Naive thymus-derived CD4-positive, alpha-beta T cell (primary cell): ENCODE results near the gene TMEM163. TPM values are rescaled to one million over a fixed set of nuclear protein-coding genes. Genes with fewer than 3 reads are reported as not detected.
"Not testable (repeated sequence)": the region's sequence is repeated elsewhere in the genome, so short reads cannot be mapped to it uniquely, and the experiment has no call there.

Experiments used
- ATAC-seq: fragments of 150-1000 bp; cut with Tn5 transposase; 2 replicates; pipeline ENCODE4 v1.10.0; 2021; ENCODE audit warnings: mild to moderate bottlenecking, moderate library complexity
- CTCF ChIA-PET: fragments of 350-600 bp; sonication (Branson Sonifier 250); formaldehyde crosslinking; loops from one replicate; lab custom pipeline; 2021; ENCODE audit warnings: antibody characterized with exemption; lab: Charles Lee
- POLR2A ChIA-PET: fragments of 350-600 bp; sonication (Branson Sonifier 250); formaldehyde crosslinking; loops from one replicate; lab custom pipeline; 2021; ENCODE audit warnings: antibody characterized with exemption, inconsistent platforms; lab: Charles Lee
- DNase-seq, 9 donors: peaks; one replicate each; pipeline versions ENCODE4 v3.0.0 to v3.0.0-alpha.2; 2020 to 2022; ENCODE audit warnings: mixed read lengths in 1 of 9
- H3K27ac ChIP-seq: one replicate; pipeline ENCODE4 v1.7.0; 2013; ENCODE audit warnings: mild to moderate bottlenecking, low read depth, low read length, moderate library complexity
- H3K27me3 ChIP-seq, 2 donors: one replicate each; pipeline ENCODE4 v1.7.0; 2013; ENCODE audit warnings: low read length in 2 of 2, mild to moderate bottlenecking in 2 of 2, moderate library complexity in 2 of 2; ENCODE audit not compliant: control insufficient read depth in 2 of 2, insufficient read depth in 2 of 2
- H3K36me3 ChIP-seq, 3 experiments: 1 replicate in 2 of 3; 2 replicates in 1 of 3; pipeline ENCODE4 v1.7.0; 2013; ENCODE audit warnings: low read length in 3 of 3, mild to moderate bottlenecking in 3 of 3, moderate library complexity in 1 of 3; ENCODE audit not compliant: insufficient read depth in 3 of 3, control insufficient read depth in 2 of 3
- H3K4me1 ChIP-seq, 2 donors: one replicate each; pipeline ENCODE4 v1.7.0; 2013; ENCODE audit warnings: low read length in 2 of 2, mild to moderate bottlenecking in 2 of 2, moderate library complexity in 1 of 2; ENCODE audit not compliant: control insufficient read depth in 2 of 2, insufficient read depth in 2 of 2
- H3K4me3 ChIP-seq: 2 replicates; pipeline ENCODE4 v1.7.0; 2013; ENCODE audit warnings: mild to moderate bottlenecking, low read length
- H3K9me3 ChIP-seq, 3 experiments: 1 replicate in 2 of 3; 2 replicates in 1 of 3; pipeline ENCODE4 v1.7.0; 2013; ENCODE audit warnings: low read length in 3 of 3; ENCODE audit not compliant: control insufficient read depth in 2 of 3
- H3K27ac Mint-ChIP-seq, 9 donors: one replicate each; pipeline ENCODE4 v1.8.0; 2020 to 2022; ENCODE audit warnings: mixed read lengths in 9 of 9, mild to moderate bottlenecking in 8 of 9, moderate library complexity in 5 of 9, inconsistent platforms in 2 of 9
- H3K27me3 Mint-ChIP-seq, 5 donors: one replicate each; pipeline ENCODE4 v1.8.0; 2021 to 2022; ENCODE audit warnings: mixed read lengths in 5 of 5, mild to moderate bottlenecking in 1 of 5
- H3K36me3 Mint-ChIP-seq, 5 donors: one replicate each; pipeline ENCODE4 v1.8.0; 2020 to 2022; ENCODE audit warnings: mixed read lengths in 5 of 5, mild to moderate bottlenecking in 3 of 5, inconsistent platforms in 1 of 5
- H3K4me1 Mint-ChIP-seq, 7 donors: one replicate each; pipeline ENCODE4 v1.8.0; 2020 to 2022; ENCODE audit warnings: mixed read lengths in 7 of 7, mild to moderate bottlenecking in 3 of 7, inconsistent platforms in 1 of 7
- H3K4me3 Mint-ChIP-seq, 10 donors: one replicate each; pipeline ENCODE4 v1.8.0; 2020 to 2022; ENCODE audit warnings: mild to moderate bottlenecking in 10 of 10, mixed read lengths in 10 of 10, moderate library complexity in 6 of 10, inconsistent platforms in 2 of 10
- H3K9me3 Mint-ChIP-seq, 11 donors: one replicate each; pipeline ENCODE4 v1.8.0; 2020 to 2022; ENCODE audit warnings: mixed read lengths in 11 of 11, mild to moderate bottlenecking in 4 of 11, inconsistent platforms in 1 of 11, moderate library complexity in 1 of 11
- intact Hi-C, 2 donors: fragments of 100-400 bp; cut with micrococcal nuclease; formaldehyde crosslinking; loops; one replicate each; pipeline ENCODE4 v1.15.1; 2023
- polyA plus RNA-seq, 2 donors: library from polyadenylated mRNA; unstranded; fragments of 300-500 nt; fragmentation: Illumina TruSeq; gene quantifications; one replicate each; pipeline ENCODE4 v1.2.3, GENCODE V29; 2021
- total RNA-seq, 6 experiments: library from RNA in 5 of 6; stranded (reverse) in 5 of 6; gene quantifications; 1 replicate in 5 of 6; 2 replicates in 1 of 6; pipeline ENCODE4 v1.2.3 and lab custom pipeline; 2021 to 2026

Gene TMEM163
- total and polyA plus RNA-seq, 7 experiments from 2014 or later, result 0.13 to 0.71 (median 0.21) TPM; not detected in 2

- Mint-ChIP-seq H3K36me3 (no peaks in the 10 kb centered on the region), H3K4me1 (peaks cover 0 to 4% (median 0%) of the 10 kb centered on the region in 7 donors), H3K27ac (no peak overlapping the region), H3K27me3 (peaks cover 0 to 5% (median 0%) of the 10 kb centered on the region in 5 donors), H3K9me3 (no peaks in the 10 kb centered on the region), H3K4me3 (no peak overlapping the region)
- H3K27me3 ChIP-seq, result no peaks in the 10 kb centered on the region
- no peaks in the 10 kb centered on the region for H3K4me1 ChIP-seq
- no peaks in the 10 kb centered on the region for H3K9me3 ChIP-seq
- ChIA-PET POLR2A (no interaction called here), CTCF (no interaction called here)
- DNase-seq, result no peak
- H3K36me3 ChIP-seq, result no peaks in the 10 kb centered on the region
- H3K4me3 ChIP-seq, result no peak overlapping the region
- intact Hi-C loops, result no loop called here
- H3K27ac ChIP-seq, result no peak overlapping the region
- ATAC-seq, result no peak
Observed at GRCh38 chr2:134512734-134513464, 205.9 kb downstream of the TMEM163 start.

- Mint-ChIP-seq H3K9me3 (peaks cover 0 to 4% (median 0%) of the 10 kb centered on the region in 11 donors), H3K27me3 (no peaks in the 10 kb centered on the region), H3K4me3 (no peak overlapping the region), H3K4me1 (peaks cover 0 to 6% (median 0%) of the 10 kb centered on the region in 7 donors), H3K27ac (no peak overlapping the region), H3K36me3 (no peaks in the 10 kb centered on the region)
- Histone ChIP-seq H3K4me1 (no peaks in the 10 kb centered on the region), H3K9me3 (no peaks in the 10 kb centered on the region), H3K27ac (no peak overlapping the region), H3K36me3 (no peaks in the 10 kb centered on the region), H3K4me3 (no peak overlapping the region), H3K27me3 (no peaks in the 10 kb centered on the region)
- intact Hi-C loops, result no loop called here
- no peak for ATAC-seq
- ChIA-PET POLR2A (no interaction called here), CTCF (no interaction called here)
- no peak for DNase-seq
Observed at GRCh38 chr2:134508391-134508790, 210.4 kb downstream of the TMEM163 start.

- H3K27ac Mint-ChIP-seq, result no peak overlapping the region
- Histone ChIP-seq H3K27ac (no peak overlapping the region), H3K9me3 (no peaks in the 10 kb centered on the region), H3K36me3 (no peaks in the 10 kb centered on the region), H3K27me3 (no peaks in the 10 kb centered on the region), H3K4me3 (no peak overlapping the region), H3K4me1 (no peaks in the 10 kb centered on the region)
- DNase-seq, result peak in 1 of 9 donors; percentile 13
- no peak overlapping the region for H3K4me3 Mint-ChIP-seq
- H3K36me3 Mint-ChIP-seq, result no peaks in the 10 kb centered on the region
- peaks cover 0 to 4% (median 0%) of the 10 kb centered on the region in 11 donors for H3K9me3 Mint-ChIP-seq
- ChIA-PET CTCF (no interaction called here), POLR2A (no interaction called here)
- ATAC-seq, result no peak
- intact Hi-C loops, result no loop called here
- H3K27me3 Mint-ChIP-seq, result no peaks in the 10 kb centered on the region
- peaks cover 0 to 6% (median 0%) of the 10 kb centered on the region in 7 donors for H3K4me1 Mint-ChIP-seq
Observed at GRCh38 chr2:134507697-134508096, 211.1 kb downstream of the TMEM163 start.

- H3K27ac Mint-ChIP-seq, H3K9me3 Mint-ChIP-seq, H3K27me3 ChIP-seq, ATAC-seq, H3K36me3 ChIP-seq, intact Hi-C loops, H3K4me1 ChIP-seq, CTCF ChIA-PET, H3K27me3 Mint-ChIP-seq, H3K27ac ChIP-seq, H3K36me3 Mint-ChIP-seq, H3K4me3 Mint-ChIP-seq, H3K4me3 ChIP-seq, H3K9me3 ChIP-seq, H3K4me1 Mint-ChIP-seq, POLR2A ChIA-PET, DNase-seq: not testable (repeated sequence)
Observed at GRCh38 chr2:134507159-134507558, 211.6 kb downstream of the TMEM163 start.

GRCh38 chr2:134505446-134505845 lies 213.4 kb downstream of the TMEM163 start:
- POLR2A ChIA-PET, result interaction anchor here (0.7 kb wide), 1 partner anchor 9 kb away, joined by 3 read pairs; no protein-coding TSS in a partner anchor
- DNase-seq, result no peak
- Mint-ChIP-seq H3K4me1 (peaks cover 0 to 6% (median 0%) of the 10 kb centered on the region in 7 donors), H3K36me3 (no peaks in the 10 kb centered on the region), H3K4me3 (no peak overlapping the region), H3K27ac (no peak overlapping the region), H3K9me3 (peaks cover 0 to 4% (median 0%) of the 10 kb centered on the region in 11 donors), H3K27me3 (peaks cover 0 to 3% (median 0%) of the 10 kb centered on the region in 5 donors)
- ATAC-seq, result no peak
- no peaks in the 10 kb centered on the region for H3K9me3 ChIP-seq
- CTCF ChIA-PET, result interaction anchor here (0.8 kb wide), 1 partner anchor 118 kb away, joined by 3 read pairs; no protein-coding TSS in a partner anchor
- no peaks in the 10 kb centered on the region for H3K36me3 ChIP-seq
- H3K27ac ChIP-seq, result no peak overlapping the region
- intact Hi-C loops, result no loop called here
- no peaks in the 10 kb centered on the region for H3K27me3 ChIP-seq
- H3K4me1 ChIP-seq, result no peaks in the 10 kb centered on the region
- H3K4me3 ChIP-seq, result no peak overlapping the region

GRCh38 chr2:134504586-134505336 lies 214.0 kb downstream of the TMEM163 start:
- Mint-ChIP-seq H3K27me3 (peaks cover 0 to 4% (median 0%) of the 10 kb centered on the region in 5 donors), H3K4me1 (peaks cover 0 to 6% (median 0%) of the 10 kb centered on the region in 7 donors), H3K4me3 (no peak overlapping the region), H3K27ac (no peak overlapping the region), H3K36me3 (no peaks in the 10 kb centered on the region), H3K9me3 (peaks cover 0 to 4% (median 0%) of the 10 kb centered on the region in 11 donors)
- Histone ChIP-seq H3K9me3 (no peaks in the 10 kb centered on the region), H3K4me3 (no peak overlapping the region), H3K4me1 (no peaks in the 10 kb centered on the region), H3K27ac (no peak overlapping the region), H3K36me3 (no peaks in the 10 kb centered on the region), H3K27me3 (no peaks in the 10 kb centered on the region)
- ATAC-seq (no peak), DNase-seq (no peak)
- ChIA-PET POLR2A (no interaction called here), CTCF (interaction anchor here (0.8 kb wide), 1 partner anchor 117 kb away, joined by 3 read pairs; no protein-coding TSS in a partner anchor)
- intact Hi-C loops, result no loop called here
